ENCODE results near the gene F12.

Gene F12

GRCh38 chr5:177372034-177372896 lies 37.1 kb downstream of the F12 start:
- no peak for DNase-seq (ENCODE audit: low read depth, low spot score)
- no peak overlapping the region for H3K27ac ChIP-seq

- DNase-seq (ENCODE audit: low read depth, low spot score): no peak
- H3K27ac ChIP-seq: peak overlapping the region; percentile 50
Observed at GRCh38 chr5:177371120-177372033, 38.0 kb downstream of the F12 start.

- peak overlapping the region; percentile 50 for H3K27ac ChIP-seq
- no peak for DNase-seq (ENCODE audit: low read depth, low spot score)
Observed at GRCh38 chr5:177370488-177371119, 38.8 kb downstream of the F12 start.

- no peak overlapping the region for H3K27ac ChIP-seq
- DNase-seq (ENCODE audit: low read depth, low spot score): no peak
Observed at GRCh38 chr5:177369645-177370440, 39.5 kb downstream of the F12 start.

- DNase-seq (ENCODE audit: low read depth, low spot score): no peak
- H3K27ac ChIP-seq: peak overlapping the region; percentile 15
Observed at GRCh38 chr5:177368869-177369644, 40.3 kb downstream of the F12 start.

- H3K27ac ChIP-seq: peak overlapping the region; percentile 15
- peak; percentile 49 for DNase-seq (ENCODE audit: low read depth, low spot score)
Observed at GRCh38 chr5:177367981-177368868, 41.1 kb downstream of the F12 start.

GRCh38 chr5:177367323-177367848 lies 42.0 kb downstream of the F12 start:
- no peak for DNase-seq (ENCODE audit: low read depth, low spot score)

GRCh38 chr5:177366528-177367322 lies 42.6 kb downstream of the F12 start:
- DNase-seq (ENCODE audit: low read depth, low spot score): no peak
- H3K27ac ChIP-seq: peak overlapping the region; percentile 27

More at GRCh38 chr5:177367323-177367848, 42.0 kb downstream of the F12 start:
- no peak overlapping the region for H3K27ac ChIP-seq

- no peak overlapping the region for H3K27ac ChIP-seq
- DNase-seq (ENCODE audit: low read depth, low spot score): no peak
Observed at GRCh38 chr5:177365845-177366527, 43.4 kb downstream of the F12 start.

GRCh38 chr5:177364159-177364962 lies 45.0 kb downstream of the F12 start:
- DNase-seq (ENCODE audit: low read depth, low spot score): no peak
- no peak overlapping the region for H3K27ac ChIP-seq

GRCh38 chr5:177363565-177363964 lies 45.8 kb downstream of the F12 start:
- no peak overlapping the region for H3K27ac ChIP-seq
- DNase-seq (ENCODE audit: low read depth, low spot score): no peak

GRCh38 chr5:177362610-177363507 lies 46.5 kb downstream of the F12 start:
- H3K27ac ChIP-seq: peak overlapping the region; percentile 17
- no peak for DNase-seq (ENCODE audit: low read depth, low spot score)

GRCh38 chr5:177362292-177362609 lies 47.1 kb downstream of the F12 start:
- no peak overlapping the region for H3K27ac ChIP-seq

GRCh38 chr5:177361418-177362291 lies 47.7 kb downstream of the F12 start:
- DNase-seq (ENCODE audit: low read depth, low spot score): no peak
- H3K27ac ChIP-seq: no peak overlapping the region

More at GRCh38 chr5:177362292-177362609, 47.1 kb downstream of the F12 start:
- no peak for DNase-seq (ENCODE audit: low read depth, low spot score)

All from epithelial cell of prostate (primary cell).